Inflammatory macrophage treated with lipopolysaccharide for 1 hour (primary cell): Measurements from ENCODE around the gene STK39.
A peak's percentile ranks its signal among the peaks of the same experiment; 100 is the strongest.

Source experiments
- DNase-seq, 2 donors: peaks; one replicate each; pipeline ENCODE4 v3.0.0-alpha.2; 2020 to 2022

Gene STK39

GRCh38 chr2:168037778-168038177 lies 209.6 kb downstream of the STK39 start:
- no peak for DNase-seq

GRCh38 chr2:168035458-168035857 lies 211.9 kb downstream of the STK39 start:
- DNase-seq = no peak

- no peak for DNase-seq
These were observed 212.8 kb downstream of the STK39 start for GRCh38 chr2:168034616-168035015.

- DNase-seq = no peak
These were observed 213.4 kb downstream of the STK39 start for GRCh38 chr2:168033966-168034365.

- no peak for DNase-seq
These were observed 215.3 kb downstream of the STK39 start for GRCh38 chr2:168032091-168032490.

GRCh38 chr2:168030862-168031624 lies 216.4 kb downstream of the STK39 start:
- peak in 1 of 2 donors; percentile 33 for DNase-seq

- DNase-seq = no peak
These were observed 218.3 kb downstream of the STK39 start for GRCh38 chr2:168029071-168029470.

- DNase-seq = no peak
These were observed 219.0 kb downstream of the STK39 start for GRCh38 chr2:168028362-168028761.

GRCh38 chr2:168025487-168026202 lies 221.8 kb downstream of the STK39 start:
- peak in 1 of 2 donors; percentile 20 for DNase-seq

- no peak for DNase-seq
These were observed 222.9 kb downstream of the STK39 start for GRCh38 chr2:168024459-168024858.

GRCh38 chr2:168021800-168022587 lies 225.4 kb downstream of the STK39 start:
- DNase-seq = no peak

- no peak for DNase-seq
These were observed 232.0 kb downstream of the STK39 start for GRCh38 chr2:168015274-168015953.

- no peak for DNase-seq
These were observed 237.5 kb downstream of the STK39 start for GRCh38 chr2:168009900-168010299.

GRCh38 chr2:168008646-168009195 lies 238.7 kb downstream of the STK39 start:
- no peak for DNase-seq

- no peak for DNase-seq
These were observed 240.9 kb downstream of the STK39 start for GRCh38 chr2:168006498-168006897.

- no peak for DNase-seq
These were observed 241.8 kb downstream of the STK39 start for GRCh38 chr2:168005586-168005985.

GRCh38 chr2:168003876-168004275 lies 243.5 kb downstream of the STK39 start:
- no peak for DNase-seq

GRCh38 chr2:168002021-168002553 lies 245.3 kb downstream of the STK39 start:
- DNase-seq = peak; percentile 55 to 61

- no peak for DNase-seq
These were observed 255.1 kb downstream of the STK39 start for GRCh38 chr2:167992278-167992677.

- no peak for DNase-seq
These were observed 257.3 kb downstream of the STK39 start for GRCh38 chr2:167990062-167990461.

- no peak for DNase-seq
These were observed 259.1 kb downstream of the STK39 start for GRCh38 chr2:167988296-167988695.

GRCh38 chr2:167987558-167987957 lies 259.8 kb downstream of the STK39 start:
- DNase-seq = peak; percentile 3
